ENCODE results near the gene KRT16.
"Not testable (repeated sequence)": the region's sequence is repeated elsewhere in the genome, so short reads cannot be mapped to it uniquely, and the experiment has no call there.

Gene KRT16

DNA sequence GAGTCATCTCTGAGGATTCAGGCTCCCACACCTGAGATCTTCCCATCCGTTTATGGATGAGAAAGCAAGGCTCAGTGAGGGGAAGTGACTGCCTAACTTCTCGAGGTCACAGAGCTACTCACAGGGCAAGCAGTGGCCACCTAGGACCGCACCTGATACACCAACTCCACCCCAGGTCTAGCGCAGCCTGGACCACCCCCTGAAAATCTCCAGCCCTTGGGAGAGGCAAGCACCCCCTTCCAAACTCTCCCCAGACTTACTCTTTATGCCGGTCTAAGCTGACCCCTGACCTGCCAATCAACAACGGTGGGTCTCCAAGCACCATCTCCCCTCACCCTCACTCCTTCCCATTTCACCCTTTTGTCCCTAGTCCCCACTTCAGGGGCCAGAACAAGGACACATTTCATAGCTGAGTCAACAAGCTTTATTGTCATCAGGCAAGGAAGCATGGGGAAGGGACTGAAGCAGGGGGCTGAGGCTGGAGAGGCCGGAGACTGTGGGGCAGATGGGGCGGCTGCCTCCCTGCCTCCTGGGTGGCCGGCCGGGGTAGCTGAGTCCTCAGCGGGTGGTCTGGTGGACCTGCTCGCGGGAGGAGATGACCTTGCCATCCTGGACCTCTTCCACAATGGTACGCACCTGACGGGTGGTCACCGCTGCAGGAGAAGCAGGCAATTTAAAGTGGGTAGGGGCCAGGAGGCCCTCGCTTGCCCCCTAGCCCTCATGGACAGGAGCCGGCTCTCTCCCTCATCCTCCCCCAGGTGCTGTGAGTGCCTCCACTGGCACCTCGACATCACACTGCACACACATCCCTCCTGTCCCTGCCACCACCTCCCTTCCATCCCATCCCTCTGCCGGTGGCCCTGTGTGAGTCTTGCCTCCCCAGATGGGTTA is 6.7 kb upstream of the KRT16 start:
- no peak overlapping the region for H3K4me3 ChIP-seq (ENCODE audit: low read length)

GRCh38 chr17:41618341-41619035 is 5.9 kb upstream of the KRT16 start:
- H2BK15ac ChIP-seq (replicated peaks; ENCODE audit: low read depth), result no peak overlapping the region
- no peaks in the 10 kb centered on the region for H3K36me3 ChIP-seq (ENCODE audit: control insufficient read depth, insufficient read depth, low read length)
- no peak for DNase-seq
- H3K27ac ChIP-seq (ENCODE audit: low read depth, low read length), result no peak overlapping the region
- H4K5ac ChIP-seq (ENCODE audit: low read length), result no peak overlapping the region
- no CpG with 5 or more reads among the region's 13 CpGs for WGBS (ENCODE audit: extremely low coverage, insufficient coverage, low lambda C conversion rate)
- no peak overlapping the region for H3K56ac ChIP-seq (ENCODE audit: low read length)
- no peak overlapping the region for H3K4me2 ChIP-seq (ENCODE audit: low read length)
- H3K4me3 ChIP-seq (ENCODE audit: low read length), result no peak overlapping the region
- no peak overlapping the region for H4K8ac ChIP-seq (ENCODE audit: low read depth, low read length)
- H3K23ac ChIP-seq (ENCODE audit: low read length), result no peak overlapping the region
- H2BK5ac ChIP-seq (ENCODE audit: low read length), result no peak overlapping the region
- H3K18ac ChIP-seq (ENCODE audit: low read length), result no peak overlapping the region
- no peaks in the 10 kb centered on the region for H3K79me1 ChIP-seq (ENCODE audit: low read length)
- H2AK5ac ChIP-seq (ENCODE audit: low read length), result no peak overlapping the region
- no peak overlapping the region for H3K9ac ChIP-seq (ENCODE audit: low read length)
- H3K79me2 ChIP-seq (ENCODE audit: control insufficient read depth, insufficient read depth, low read length), result no peaks in the 10 kb centered on the region
- no peaks in the 10 kb centered on the region for H3K4me1 ChIP-seq (ENCODE audit: control insufficient read depth, low read depth, low read length)
- H3K27me3 ChIP-seq (ENCODE audit: insufficient read depth, low read length, poor library complexity), result no peaks in the 10 kb centered on the region
- H3K4ac ChIP-seq (ENCODE audit: low read depth, low read length), result no peak overlapping the region
- H2BK120ac ChIP-seq (ENCODE audit: low read depth, low read length), result no peak overlapping the region

More for the DNA sequence above, 6.7 kb upstream of the KRT16 start:
- Histone ChIP-seq H3K36me3 (ENCODE audit: control insufficient read depth, insufficient read depth, low read length) (no peaks in the 10 kb centered on the region), H4K8ac (ENCODE audit: low read depth, low read length) (no peak overlapping the region), H3K79me1 (ENCODE audit: low read length) (no peaks in the 10 kb centered on the region), H3K27ac (ENCODE audit: low read depth, low read length) (no peak overlapping the region), H3K4me1 (ENCODE audit: control insufficient read depth, low read depth, low read length) (no peaks in the 10 kb centered on the region), H2AK5ac (ENCODE audit: low read length) (no peak overlapping the region), H3K9ac (ENCODE audit: low read length) (no peak overlapping the region), H3K4ac (ENCODE audit: low read depth, low read length) (no peak overlapping the region), H3K23ac (ENCODE audit: low read length) (no peak overlapping the region), H4K5ac (ENCODE audit: low read length) (no peak overlapping the region), H2BK15ac (replicated peaks; ENCODE audit: low read depth) (no peak overlapping the region), H3K56ac (ENCODE audit: low read length) (no peak overlapping the region), H3K4me2 (ENCODE audit: low read length) (no peak overlapping the region), H3K27me3 (ENCODE audit: insufficient read depth, low read length, poor library complexity) (no peaks in the 10 kb centered on the region), H2BK120ac (ENCODE audit: low read depth, low read length) (no peak overlapping the region), H3K18ac (ENCODE audit: low read length) (no peak overlapping the region), H2BK5ac (ENCODE audit: low read length) (no peak overlapping the region), H3K79me2 (ENCODE audit: control insufficient read depth, insufficient read depth, low read length) (no peaks in the 10 kb centered on the region)
- DNase-seq, result no peak
- WGBS (ENCODE audit: extremely low coverage, insufficient coverage, low lambda C conversion rate), result no CpG with 5 or more reads among the region's 20 CpGs

DNA sequence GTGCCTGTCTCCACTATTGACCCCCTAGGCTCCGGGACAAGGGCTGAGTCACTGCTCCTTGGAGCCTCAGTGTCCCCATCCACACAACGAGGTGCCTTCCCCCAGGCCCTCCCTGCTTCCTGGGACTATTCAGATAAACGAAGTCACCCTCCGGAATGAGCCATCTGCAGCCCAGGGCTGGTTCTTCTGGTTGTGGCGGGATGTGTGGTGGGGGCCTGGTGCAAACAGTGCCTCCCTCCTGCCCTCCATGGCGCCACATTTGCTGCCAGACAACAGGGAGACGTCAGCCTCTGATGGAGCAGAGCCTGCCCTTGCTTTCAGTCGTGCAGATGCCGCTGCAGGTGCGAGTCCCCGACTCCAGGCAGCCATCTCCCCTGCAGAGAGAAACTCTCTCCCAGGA is 5.1 kb upstream of the KRT16 start:
- no peaks in the 10 kb centered on the region for H3K36me3 ChIP-seq (ENCODE audit: control insufficient read depth, insufficient read depth, low read length)
- H3K4me1 ChIP-seq (ENCODE audit: control insufficient read depth, low read depth, low read length), result no peaks in the 10 kb centered on the region
- H3K56ac ChIP-seq (ENCODE audit: low read length), result no peak overlapping the region
- no peak overlapping the region for H3K4me3 ChIP-seq (ENCODE audit: low read length)
- no peak overlapping the region for H2BK15ac ChIP-seq (replicated peaks; ENCODE audit: low read depth)
- H3K18ac ChIP-seq (ENCODE audit: low read length), result no peak overlapping the region
- no peak overlapping the region for H4K8ac ChIP-seq (ENCODE audit: low read depth, low read length)
- H2BK120ac ChIP-seq (ENCODE audit: low read depth, low read length), result no peak overlapping the region
- no peak overlapping the region for H3K4ac ChIP-seq (ENCODE audit: low read depth, low read length)
- no peaks in the 10 kb centered on the region for H3K79me2 ChIP-seq (ENCODE audit: control insufficient read depth, insufficient read depth, low read length)
- DNase-seq, result no peak
- no peak overlapping the region for H3K23ac ChIP-seq (ENCODE audit: low read length)
- H3K9ac ChIP-seq (ENCODE audit: low read length), result no peak overlapping the region
- H2BK5ac ChIP-seq (ENCODE audit: low read length), result no peak overlapping the region
- WGBS (ENCODE audit: extremely low coverage, insufficient coverage, low lambda C conversion rate), result no CpG with 5 or more reads among the region's 11 CpGs
- H3K27me3 ChIP-seq (ENCODE audit: insufficient read depth, low read length, poor library complexity), result no peaks in the 10 kb centered on the region
- H3K79me1 ChIP-seq (ENCODE audit: low read length), result no peaks in the 10 kb centered on the region
- H3K27ac ChIP-seq (ENCODE audit: low read depth, low read length), result no peak overlapping the region
- no peak overlapping the region for H3K4me2 ChIP-seq (ENCODE audit: low read length)
- H4K5ac ChIP-seq (ENCODE audit: low read length), result no peak overlapping the region
- H2AK5ac ChIP-seq (ENCODE audit: low read length), result no peak overlapping the region

- H3K23ac ChIP-seq (ENCODE audit: low read length), result no peak overlapping the region
- no peak overlapping the region for H2BK15ac ChIP-seq (replicated peaks; ENCODE audit: low read depth)
- no peak overlapping the region for H2BK120ac ChIP-seq (ENCODE audit: low read depth, low read length)
- H3K9ac ChIP-seq (ENCODE audit: low read length), result no peak overlapping the region
- H3K27ac ChIP-seq (ENCODE audit: low read depth, low read length), result no peak overlapping the region
- no peak overlapping the region for H2AK5ac ChIP-seq (ENCODE audit: low read length)
- no peaks in the 10 kb centered on the region for H3K36me3 ChIP-seq (ENCODE audit: control insufficient read depth, insufficient read depth, low read length)
- H3K4me3 ChIP-seq (ENCODE audit: low read length), result no peak overlapping the region
- H3K4me1 ChIP-seq (ENCODE audit: control insufficient read depth, low read depth, low read length), result no peaks in the 10 kb centered on the region
- H4K5ac ChIP-seq (ENCODE audit: low read length), result no peak overlapping the region
- no peak for DNase-seq
- no peak overlapping the region for H3K18ac ChIP-seq (ENCODE audit: low read length)
- H3K79me2 ChIP-seq (ENCODE audit: control insufficient read depth, insufficient read depth, low read length), result no peaks in the 10 kb centered on the region
- H3K56ac ChIP-seq (ENCODE audit: low read length), result no peak overlapping the region
- no peak overlapping the region for H2BK5ac ChIP-seq (ENCODE audit: low read length)
- no peak overlapping the region for H3K4me2 ChIP-seq (ENCODE audit: low read length)
- no CpG with 5 or more reads among the region's 3 CpGs for WGBS (ENCODE audit: extremely low coverage, insufficient coverage, low lambda C conversion rate)
- H3K4ac ChIP-seq (ENCODE audit: low read depth, low read length), result no peak overlapping the region
- H3K79me1 ChIP-seq (ENCODE audit: low read length), result no peaks in the 10 kb centered on the region
- H4K8ac ChIP-seq (ENCODE audit: low read depth, low read length), result no peak overlapping the region
- no peaks in the 10 kb centered on the region for H3K27me3 ChIP-seq (ENCODE audit: insufficient read depth, low read length, poor library complexity)
These were observed 4.6 kb upstream of the KRT16 start for GRCh38 chr17:41617136-41617535.

DNA sequence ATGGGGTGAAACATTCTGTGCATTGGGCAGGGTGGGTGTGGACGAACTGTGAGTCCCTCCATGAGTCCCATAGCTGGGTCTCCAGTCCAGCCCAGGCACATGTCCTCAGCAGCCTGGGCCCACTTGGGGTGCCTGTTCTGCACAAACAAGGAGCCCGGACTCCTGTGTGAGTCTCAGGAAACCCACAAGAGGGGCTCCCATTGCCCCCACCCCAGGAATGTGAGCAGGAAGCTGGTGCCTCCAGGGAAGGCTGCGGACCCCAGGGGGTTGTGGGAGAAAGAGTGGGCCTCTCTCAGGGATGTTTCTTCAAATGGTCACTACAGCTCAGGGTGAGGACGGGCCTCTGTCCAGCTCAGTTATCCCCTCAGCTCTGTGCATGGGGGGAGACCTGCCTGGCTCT is 3.9 kb upstream of the KRT16 start:
- not testable (repeated sequence) for H2AK5ac ChIP-seq (ENCODE audit: low read length); H4K8ac ChIP-seq (ENCODE audit: low read depth, low read length); H3K27ac ChIP-seq (ENCODE audit: low read depth, low read length); H4K5ac ChIP-seq (ENCODE audit: low read length); H3K56ac ChIP-seq (ENCODE audit: low read length); H3K27me3 ChIP-seq (ENCODE audit: insufficient read depth, low read length, poor library complexity); H3K36me3 ChIP-seq (ENCODE audit: control insufficient read depth, insufficient read depth, low read length); H3K79me1 ChIP-seq (ENCODE audit: low read length); H2BK120ac ChIP-seq (ENCODE audit: low read depth, low read length); H3K18ac ChIP-seq (ENCODE audit: low read length); DNase-seq; H3K79me2 ChIP-seq (ENCODE audit: control insufficient read depth, insufficient read depth, low read length); H3K9ac ChIP-seq (ENCODE audit: low read length); H3K23ac ChIP-seq (ENCODE audit: low read length); H3K4ac ChIP-seq (ENCODE audit: low read depth, low read length); H3K4me2 ChIP-seq (ENCODE audit: low read length); H3K4me3 ChIP-seq (ENCODE audit: low read length); H3K4me1 ChIP-seq (ENCODE audit: control insufficient read depth, low read depth, low read length); H2BK5ac ChIP-seq (ENCODE audit: low read length); H2BK15ac ChIP-seq (replicated peaks; ENCODE audit: low read depth)
- WGBS (ENCODE audit: extremely low coverage, insufficient coverage, low lambda C conversion rate), result no CpG with 5 or more reads among the region's 4 CpGs
